ENCODE measurements around the gene LARP1B.
A peak's percentile ranks its signal among the peaks of the same experiment; 100 is the strongest.
"Not testable (repeated sequence)": the region's sequence is repeated elsewhere in the genome, so short reads cannot be mapped to it uniquely, and the experiment has no call there.

The LARP1B gene

DNA sequence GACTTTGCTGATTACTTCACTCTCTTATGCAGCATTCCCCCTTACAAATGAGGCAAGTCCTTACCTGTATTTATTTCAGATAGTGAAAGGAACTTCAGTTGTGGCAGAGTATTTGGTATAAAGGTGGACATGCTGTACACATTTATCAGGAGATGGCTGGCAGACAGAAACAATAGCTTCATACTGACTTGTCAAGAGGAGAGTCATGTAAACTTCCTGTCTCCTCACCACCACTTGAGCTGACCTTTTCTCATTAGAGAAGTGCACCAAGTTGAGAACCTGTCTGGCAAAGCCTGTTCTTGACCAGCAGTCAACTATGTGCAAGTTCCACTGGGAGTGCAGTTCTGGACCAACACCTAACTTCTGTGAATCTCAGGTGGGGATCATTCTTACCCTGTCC lies 80.8 kb downstream of the LARP1B start:
- DNase-seq = no peak

DNA sequence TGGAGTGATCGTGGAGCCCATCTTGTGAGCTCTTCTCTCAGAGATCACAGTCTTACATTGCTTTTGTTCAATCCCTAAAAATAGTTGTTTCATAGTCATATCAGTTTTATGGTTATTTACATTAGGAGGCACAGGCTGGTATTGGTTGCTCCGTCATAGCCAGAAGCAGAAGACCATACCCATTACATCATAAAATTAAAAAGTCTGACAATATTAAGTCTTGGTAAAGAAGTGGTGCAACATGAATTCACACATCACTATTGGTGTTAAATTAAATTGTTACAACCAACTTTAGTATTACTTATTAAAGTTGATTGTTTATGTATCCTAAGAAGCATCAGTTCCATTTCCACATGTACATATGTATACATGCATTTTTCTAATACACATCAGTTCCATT lies 84.6 kb downstream of the LARP1B start:
- no peak for DNase-seq

DNA sequence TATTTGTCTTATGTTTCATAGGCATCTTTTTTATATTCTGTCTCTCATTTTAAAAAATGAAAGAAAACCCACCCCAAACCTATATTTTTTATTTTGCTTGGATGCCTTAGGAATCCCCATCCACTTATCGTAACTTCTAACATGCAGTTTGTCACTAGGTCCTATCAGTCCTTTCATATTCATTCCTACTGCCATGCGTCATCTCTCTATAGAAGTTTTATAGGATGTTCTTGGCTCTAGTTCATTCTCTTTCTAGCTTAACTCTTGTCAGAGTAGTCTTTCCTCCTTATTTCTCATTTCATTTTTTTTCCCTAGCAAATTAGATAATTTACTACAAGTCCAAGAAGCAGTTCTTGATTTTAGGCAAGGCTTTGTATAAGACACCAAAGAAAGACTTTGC lies 92.7 kb downstream of the LARP1B start:
- no peak for DNase-seq

DNA sequence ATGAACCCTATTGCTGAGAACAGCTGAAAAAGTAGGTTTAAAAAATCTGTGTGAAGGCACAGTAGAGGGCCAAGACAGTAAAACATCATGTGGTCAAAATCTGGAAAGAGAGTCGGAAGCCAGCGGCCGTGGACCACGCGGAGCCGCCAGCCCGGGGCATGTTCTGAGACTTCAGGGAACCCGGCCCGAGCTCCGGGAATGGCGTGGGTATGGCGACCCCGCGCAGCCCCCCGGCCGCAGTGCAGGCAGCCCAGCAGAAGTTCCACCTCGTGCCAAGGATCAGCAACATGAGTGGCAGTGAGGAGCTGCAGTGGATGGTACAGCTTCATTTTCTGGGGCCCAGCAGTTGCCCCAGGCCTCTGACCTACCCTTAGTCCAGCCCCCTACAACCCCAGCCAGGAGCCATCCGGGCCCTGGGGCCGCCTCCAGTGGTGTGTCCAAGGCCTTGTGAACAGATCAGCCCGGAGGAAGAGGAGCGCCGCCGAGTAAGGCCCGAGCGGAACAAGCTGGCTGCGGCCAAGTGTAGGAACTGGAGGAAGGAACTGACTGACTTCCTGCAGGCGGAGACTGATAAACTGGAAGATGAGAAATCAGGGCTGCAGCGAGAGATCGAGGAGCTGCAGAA lies 94.2 kb downstream of the LARP1B start:
- DNase-seq = no peak

DNA sequence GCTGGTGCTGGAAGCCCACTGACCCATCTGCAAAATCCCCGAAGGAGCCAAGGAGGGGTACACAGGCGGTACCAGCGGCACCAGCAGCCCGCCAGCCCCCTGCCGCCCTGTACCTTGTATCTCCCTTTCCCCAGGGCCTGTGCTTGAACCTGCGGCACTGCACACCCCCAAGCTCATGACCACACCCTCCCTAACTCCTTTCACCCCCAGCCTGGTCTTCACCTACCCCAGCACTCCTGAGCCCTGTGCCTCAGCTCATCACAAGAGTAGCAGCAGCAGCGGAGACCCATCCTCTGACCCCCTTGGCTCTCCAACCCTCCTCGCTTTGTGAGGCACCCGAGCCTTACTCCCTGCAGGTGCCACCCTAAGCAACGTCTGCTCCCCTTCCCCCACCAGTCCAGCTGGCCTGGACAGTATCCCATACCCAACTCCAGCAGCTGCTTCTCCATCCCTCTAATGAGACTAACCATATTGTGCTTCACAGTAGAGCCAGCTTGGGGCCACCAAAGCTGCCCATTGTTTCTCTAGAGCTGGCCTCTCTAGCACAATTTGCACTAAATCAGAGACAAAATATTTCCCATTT lies 94.9 kb downstream of the LARP1B start:
- no peak for DNase-seq

DNA sequence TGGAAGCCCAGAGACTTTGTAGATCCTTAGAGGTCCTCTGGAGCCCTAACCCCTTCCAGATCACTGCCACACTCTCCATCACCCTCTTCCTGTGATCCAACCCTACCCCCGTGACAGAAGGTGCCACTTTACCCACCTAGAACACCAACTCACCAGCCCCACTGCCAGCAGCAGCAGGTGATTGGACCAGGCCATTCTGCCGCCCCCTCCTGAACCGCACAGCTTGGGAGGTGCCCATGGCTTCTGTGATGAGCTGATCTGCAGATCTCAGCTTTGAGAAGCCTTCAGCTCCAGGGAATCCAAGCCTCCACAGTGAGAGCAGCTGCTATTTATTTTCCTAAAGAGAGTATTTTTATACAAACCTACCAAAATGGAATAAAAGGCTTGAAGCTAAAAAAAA lies 95.4 kb downstream of the LARP1B start:
- not testable (repeated sequence) for DNase-seq

DNA sequence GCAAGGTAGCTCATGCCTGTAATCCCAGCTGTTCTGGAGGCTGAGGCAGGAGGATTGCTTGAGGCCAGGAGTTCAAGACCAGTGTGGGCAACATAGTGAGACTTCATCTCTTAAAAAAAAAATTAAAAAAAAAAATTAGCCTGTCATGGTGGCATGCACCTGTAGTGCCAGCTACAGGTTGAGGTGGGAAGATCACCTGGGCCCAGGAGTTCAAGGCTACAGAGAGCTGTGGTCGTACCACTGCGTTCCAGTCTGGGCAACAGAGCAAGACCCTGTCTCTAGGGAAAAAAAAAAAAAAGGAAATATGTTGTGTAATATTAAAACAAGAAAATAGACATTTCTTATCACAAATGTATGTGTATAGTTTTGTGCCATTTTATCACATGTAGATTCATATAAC lies 97.8 kb downstream of the LARP1B start:
- DNase-seq = no peak

DNA sequence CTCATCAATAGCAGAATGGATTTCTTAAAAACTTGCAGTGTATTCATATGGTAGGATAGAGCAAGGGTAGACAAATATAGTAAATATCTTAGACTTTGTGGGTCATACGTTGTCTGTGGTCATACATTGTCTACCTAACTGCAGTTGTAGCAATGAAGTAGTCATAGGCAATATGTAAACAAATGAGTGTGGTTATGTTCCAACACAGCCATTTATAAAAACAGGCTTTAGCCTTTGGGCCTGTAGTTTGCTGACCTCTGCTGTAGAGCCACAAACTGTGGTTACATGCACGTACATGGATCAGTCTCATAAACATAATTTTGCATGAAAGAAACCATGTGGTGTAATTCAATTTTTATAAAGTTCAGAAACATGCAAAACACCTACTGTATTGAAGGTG lies 98.9 kb downstream of the LARP1B start:
- DNase-seq = peak; percentile 0 to 9

DNA sequence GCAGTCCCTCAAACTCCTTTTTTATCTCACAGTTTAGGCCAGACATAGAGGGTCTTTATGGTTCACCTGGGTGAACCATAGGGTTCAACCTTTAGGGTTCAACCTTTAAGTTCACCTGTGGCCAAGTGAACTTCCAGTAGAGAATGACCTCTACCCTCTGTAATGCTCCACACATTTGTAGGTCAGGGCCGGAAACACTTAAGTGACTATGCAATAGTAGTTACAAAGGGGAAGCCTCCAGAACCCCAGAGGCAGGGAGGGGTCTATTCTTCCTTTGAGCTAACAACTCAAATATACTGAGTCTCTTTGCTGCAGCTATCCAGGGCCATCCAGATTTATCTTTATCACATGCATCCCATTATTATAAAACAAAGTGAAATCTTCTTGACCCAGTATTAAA lies 100.0 kb downstream of the LARP1B start:
- DNase-seq = no peak

DNA sequence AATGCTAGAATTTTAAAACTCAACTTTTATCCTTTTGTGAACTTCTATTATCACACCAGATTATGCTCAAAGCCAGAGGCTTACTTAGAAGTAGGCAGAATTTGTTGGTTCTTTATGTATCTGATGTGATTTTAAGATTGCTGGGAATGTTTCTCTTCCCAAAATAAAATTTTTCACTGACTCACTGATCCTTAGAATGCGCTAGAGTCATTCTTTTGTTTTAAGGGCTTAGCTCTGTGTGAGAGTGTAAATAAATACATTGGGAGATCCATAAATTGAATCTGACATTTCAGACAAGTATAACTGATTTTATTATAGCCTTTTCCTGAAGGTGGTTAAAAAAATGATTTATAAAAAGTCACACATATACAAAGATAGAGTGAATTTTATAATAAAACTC lies 101.3 kb downstream of the LARP1B start:
- no peak for DNase-seq

DNA sequence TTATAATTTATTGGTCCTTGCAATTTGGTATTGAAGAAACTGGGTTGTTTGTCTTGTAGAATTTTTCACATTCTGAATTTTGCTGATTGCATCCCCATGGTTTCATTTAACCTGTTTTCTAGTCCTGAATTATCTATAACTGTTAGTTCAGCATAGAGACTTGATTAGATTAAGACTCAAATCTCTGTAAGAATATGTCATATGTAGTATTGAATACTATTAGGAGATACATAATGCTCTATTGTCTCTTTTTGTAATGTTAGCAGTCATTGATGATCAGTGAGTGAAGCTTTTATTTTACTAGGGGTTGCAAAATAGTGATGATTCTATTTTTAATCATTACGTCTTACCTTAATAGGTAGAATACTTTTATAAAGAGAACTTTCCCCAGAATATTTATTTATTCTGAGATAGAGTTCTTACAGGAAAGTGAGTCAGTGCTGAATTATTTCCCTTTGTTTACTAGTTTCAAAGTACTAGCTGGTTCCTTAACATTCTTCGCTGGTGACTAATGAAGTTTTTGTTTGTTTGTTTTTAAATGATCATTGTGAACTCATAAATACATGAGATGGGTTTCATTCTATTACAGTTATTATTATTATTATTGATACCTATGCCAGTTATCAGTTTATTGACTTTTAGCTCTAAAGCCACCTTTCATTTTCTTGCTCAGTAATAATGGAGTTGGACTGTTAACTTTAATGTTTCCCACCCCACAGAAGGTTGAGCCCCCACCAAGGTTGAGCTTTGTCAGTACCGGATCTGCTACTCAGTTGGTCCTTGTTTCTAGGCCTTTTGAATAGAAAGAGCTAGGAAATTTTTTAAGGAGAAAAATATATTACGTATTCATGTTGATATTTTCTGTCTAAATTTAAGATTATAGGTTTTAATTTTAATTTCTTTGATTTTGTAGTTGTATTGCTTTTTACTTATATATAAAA lies 102.3 kb downstream of the LARP1B start:
- peak; percentile 71 to 86 for DNase-seq

DNA sequence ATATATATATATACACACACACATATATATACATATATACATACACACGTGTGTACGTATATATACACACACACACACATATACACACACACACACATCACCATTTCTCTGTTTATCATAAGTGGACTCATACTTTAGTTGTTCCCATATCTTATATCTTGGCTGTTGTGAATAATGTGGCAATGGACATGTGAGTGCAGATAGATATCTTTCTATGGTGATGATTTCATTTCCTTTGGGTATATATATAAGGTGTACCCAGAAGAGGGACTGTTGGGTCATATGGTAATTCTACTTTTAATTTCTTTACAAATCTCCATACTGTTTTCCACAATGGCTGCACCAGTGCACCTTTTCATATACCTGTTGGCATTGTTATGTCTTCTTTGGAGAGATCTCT lies 105.9 kb downstream of the LARP1B start:
- no peak for DNase-seq

DNA sequence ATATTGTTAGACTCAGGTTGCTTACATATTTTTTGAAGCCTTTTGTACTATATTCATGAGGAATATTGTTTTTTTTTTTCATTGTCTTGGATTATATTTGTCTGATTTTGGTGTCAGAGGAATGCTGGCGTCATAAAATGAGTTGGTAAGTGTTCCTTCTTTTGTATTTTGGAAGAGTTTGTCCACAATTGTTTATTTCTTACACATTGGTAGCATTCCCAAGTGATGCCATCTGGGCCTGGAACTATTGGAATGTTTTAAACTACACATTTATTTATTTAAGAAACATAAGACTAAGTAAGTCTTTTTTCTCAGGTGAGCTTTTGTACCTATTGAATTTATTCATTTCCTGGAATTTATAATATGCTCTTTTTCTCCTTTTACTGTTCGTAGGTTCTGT lies 107.6 kb downstream of the LARP1B start:
- no peak for DNase-seq

DNA sequence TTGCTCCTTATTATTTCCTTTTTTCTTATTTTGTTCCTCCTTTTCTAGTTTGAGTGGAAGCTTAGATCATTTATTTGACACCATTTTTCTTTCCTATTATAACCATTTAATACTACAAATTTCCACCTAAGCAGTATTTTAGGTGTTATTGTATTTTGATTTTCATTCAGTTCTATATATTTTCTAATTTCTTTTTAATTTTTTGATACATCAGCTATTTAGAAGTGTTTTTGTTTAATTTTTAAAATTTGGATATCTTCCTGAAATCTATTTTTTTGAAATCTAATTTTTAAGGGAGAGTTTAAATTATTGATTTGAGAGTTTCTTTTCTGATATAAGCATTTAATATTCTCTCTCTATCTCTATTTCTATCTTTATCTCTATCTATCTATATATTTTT lies 108.1 kb downstream of the LARP1B start:
- no peak for DNase-seq

DNA sequence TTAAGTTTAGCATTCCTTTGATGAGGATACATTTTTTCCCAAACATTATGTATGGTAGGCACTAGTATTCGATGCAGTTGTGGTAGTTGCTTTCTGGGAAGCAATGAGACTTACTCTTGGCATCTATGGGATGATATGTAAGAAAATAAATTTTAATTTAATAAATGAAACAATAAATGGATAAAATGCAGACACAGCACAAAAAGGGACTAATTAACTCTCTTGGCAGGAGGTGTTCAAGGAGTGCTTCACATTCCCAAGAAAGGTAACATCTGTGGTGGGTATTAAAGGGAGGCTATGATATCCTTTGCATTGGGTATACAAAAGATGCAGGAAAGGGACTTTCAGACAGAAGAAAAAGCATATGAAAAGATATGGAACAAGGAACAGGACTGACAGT lies 115.5 kb downstream of the LARP1B start:
- no peak for DNase-seq

DNA sequence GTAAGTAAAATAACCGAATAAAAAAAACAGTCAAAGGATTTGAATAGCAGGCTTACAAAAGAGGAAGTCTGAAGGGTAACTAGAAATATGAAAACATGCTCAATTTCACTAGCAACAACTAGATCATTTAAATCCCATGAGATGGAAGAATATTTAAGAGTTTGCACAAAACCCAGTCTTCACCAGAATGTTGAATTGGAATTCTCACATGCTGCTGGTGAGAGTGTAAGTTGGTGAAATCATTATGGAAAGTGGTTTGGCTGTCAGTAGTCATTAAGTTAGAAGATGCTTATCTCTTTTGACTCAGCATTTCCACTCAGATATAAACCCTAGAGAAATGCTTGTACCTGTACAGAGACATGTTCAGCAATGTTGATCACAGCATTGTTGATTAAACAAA lies 116.4 kb downstream of the LARP1B start:
- no peak for DNase-seq

DNA sequence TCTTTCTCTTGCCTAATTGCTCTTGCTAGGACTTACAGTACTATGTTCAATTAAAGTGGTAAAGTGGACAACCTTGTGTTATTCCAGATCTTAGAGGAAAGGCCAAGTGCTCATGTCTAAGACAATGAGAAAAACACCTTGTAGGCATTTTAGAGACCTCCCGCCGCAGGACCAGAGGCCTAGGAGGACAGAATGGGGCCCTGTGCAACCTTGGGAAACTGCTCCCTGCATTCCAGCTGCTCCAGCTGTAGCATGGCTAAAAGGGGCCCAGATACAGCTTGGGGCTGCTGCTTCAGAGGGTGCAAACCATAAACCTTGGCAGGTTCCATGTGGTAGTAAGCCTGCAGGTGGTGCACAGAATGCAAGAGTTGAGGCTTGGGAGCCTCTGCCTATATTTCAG lies 125.5 kb downstream of the LARP1B start:
- no peak for DNase-seq

DNA sequence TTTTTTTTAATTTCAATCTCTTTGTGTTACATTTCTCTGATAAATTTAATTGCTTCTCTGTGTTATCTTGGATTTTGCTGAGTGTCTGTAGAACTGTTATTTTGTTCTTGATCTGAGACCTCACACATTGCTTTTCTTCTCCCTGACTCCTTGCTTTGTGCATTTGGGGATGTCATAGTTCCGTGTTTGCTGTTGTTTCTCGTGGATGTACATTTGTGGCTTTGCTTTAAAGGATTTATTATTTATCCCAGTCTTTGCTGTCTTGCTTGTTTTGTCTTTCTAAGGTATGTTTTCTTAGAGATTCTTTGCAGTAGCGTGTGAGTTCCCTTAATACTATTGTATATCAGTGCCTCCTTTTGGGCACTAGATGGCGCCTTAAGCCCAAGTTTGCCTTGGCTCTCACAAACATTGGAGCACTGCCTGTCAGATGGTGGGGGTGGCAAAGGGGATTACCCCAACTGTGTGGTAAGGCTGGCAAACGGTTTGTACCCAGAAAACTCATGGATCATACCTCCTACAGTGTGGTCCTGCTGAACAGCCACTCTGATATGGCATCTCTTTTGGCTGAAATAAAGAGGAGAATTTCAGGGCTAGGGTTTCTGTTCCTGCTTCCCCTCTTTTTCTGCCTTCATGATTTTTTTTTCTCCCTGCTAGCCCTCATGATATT lies 130.1 kb downstream of the LARP1B start:
- peak in 1 of 2 experiments; percentile 53 for DNase-seq

DNA sequence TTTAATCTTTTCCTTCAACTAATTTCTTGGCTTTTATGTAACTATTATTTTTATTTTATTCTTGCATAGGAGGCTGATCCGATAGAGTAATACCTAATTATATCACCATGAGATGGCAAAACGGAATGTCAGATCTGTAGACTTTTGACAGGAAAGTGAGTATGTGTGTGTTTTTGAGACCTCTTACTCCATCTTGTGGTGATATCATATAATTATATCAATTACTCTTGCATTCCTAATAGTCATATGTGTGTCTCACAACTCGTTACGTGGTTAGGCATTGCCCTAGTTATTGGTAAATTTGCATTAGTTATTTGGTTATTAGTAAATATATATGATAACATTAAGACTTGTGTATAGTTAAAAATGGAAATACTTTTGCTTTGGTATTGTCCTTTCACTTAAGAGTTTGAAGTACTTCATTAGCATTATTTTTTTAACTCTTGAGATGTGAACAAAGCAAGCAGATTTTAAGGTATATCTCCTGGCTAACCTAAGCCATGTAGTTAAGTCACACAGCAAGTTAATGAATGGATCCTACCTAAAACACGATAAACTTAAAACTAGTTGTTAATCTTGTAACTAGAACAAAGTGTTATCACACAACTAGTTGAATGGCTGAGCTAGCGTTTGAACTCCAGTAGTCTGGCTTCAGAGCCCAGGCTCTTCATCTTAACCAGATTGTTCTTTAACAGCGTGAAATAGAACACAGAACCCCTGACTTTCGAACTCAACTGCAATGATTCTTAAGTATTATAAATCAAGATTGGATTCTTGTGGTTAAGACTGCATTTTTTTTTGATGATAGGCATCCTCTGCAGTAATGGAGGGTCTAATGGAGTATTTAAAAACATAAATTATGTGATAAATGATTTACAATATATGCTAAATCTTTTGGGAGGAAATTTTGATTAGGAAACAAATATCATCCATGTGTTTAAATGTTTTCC lies 159.4 kb downstream of the LARP1B start:
- peak in 1 of 2 experiments; percentile 60 for DNase-seq

DNA sequence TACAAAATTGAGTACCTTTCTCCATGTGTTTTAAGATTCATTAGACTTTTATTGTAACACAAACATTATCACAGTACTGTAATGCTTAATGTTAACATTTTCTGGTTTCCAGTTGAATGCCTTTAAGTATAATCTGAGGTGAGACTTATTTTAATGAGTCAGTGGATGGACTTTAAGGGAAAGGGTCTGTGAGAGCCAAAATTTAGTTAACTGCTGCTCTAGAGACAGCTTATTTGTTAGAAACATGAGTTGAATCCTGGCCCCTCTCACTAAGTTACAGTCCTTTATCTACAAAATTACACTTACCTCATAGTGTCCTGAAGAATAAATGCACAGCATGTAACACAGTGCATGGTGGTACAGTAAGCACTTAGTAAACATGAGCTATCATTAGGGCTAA lies 160.5 kb downstream of the LARP1B start:
- DNase-seq = no peak

DNA sequence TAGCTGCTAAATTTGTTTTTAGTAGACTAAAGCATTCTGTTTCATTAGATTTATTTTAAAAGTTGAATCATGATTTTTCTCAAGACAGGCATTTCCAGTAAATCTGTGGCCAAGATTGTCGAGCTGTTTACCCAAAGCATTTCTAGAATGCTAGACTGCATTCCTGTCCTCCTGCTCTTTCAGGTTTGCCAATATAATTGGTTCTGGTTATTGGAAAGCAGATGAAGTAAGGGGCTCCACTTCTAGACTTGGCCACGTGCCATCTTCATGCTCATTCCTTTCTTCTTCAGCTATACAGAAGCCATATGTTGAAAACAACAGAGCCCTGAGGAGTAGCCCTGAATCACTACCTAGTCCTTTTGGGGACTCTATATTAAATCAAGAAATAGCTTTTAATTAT lies 164.0 kb downstream of the LARP1B start:
- DNase-seq = no peak

DNA sequence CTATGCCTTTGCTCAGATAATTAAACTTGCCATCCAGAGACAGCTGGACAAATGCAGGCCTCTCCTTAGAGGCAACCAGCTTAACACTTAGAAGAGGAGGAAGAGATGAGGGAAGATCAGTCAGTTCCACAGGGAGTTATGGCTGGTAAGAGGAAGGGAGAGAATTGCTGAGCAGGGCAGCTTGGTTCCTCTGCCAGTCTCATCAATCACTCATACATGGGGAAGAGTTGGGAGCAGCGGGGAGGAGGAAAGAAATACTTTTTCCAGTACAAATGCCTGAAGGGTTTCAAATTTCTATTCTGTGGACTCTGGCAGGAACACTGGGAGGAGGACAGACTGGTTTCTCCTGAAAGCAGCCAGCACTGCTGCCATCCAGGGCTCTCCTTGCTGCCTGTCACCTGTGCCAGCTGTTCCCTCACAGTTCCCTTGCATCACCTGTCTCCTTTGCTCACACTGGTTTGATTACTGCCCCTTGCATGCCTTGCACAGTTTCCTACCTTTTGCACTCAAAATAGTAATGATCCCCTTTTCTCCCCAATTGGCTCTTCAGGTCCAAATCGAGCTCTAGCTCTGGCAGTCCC lies 167.0 kb downstream of the LARP1B start:
- DNase-seq = no peak

All from SW 1271 (cell line).